Panc1 (cell line): ENCODE results near the gene AP1G2. TPM values are rescaled to one million over a fixed set of nuclear protein-coding genes. Genes with fewer than 3 reads are reported as not detected.

Source experiments
- ATAC-seq: fragments of 200-7000 bp; cut with Tn5 transposase; 2 replicates; pipeline ENCODE4 v1.9.1; 2020; ENCODE audit warnings: mild to moderate bottlenecking, moderate library complexity
- BruUV-seq: library from RNA; stranded (reverse); fragments of 400-500 nt; replicated peaks from 2 replicates; lab custom pipeline; 2021; lab: Mats Ljungman, UMichigan
- CTCF ChIA-PET: fragments of 300-600 bp; sonication (Branson Sonifier 250); formaldehyde crosslinking; loops from one replicate; lab custom pipeline; 2022; ENCODE audit warnings: antibody characterized with exemption; lab: Charles Lee
- POLR2A ChIA-PET: fragments of 300-600 bp; sonication (Branson Sonifier 250); formaldehyde crosslinking; loops from one replicate; lab custom pipeline; 2022; ENCODE audit warnings: antibody characterized with exemption; lab: Charles Lee
- DNase-seq: peaks from one replicate; pipeline ENCODE4 v3.0.0-alpha.2; 2010; ENCODE audit warnings: low read depth, low spot score
- H3K27ac ChIP-seq: 2 replicates; pipeline ENCODE4 v1.5.1; 2011; ENCODE audit warnings: mild to moderate bottlenecking, low read length, inconsistent platforms
- H3K27me3 ChIP-seq: fragments of 200-500 bp; sonication (Bioruptor generic); 2 replicates; pipeline ENCODE4 v1.6.0; 2014; ENCODE audit warnings: low read length, inconsistent platforms; ENCODE audit not compliant: control insufficient read depth, insufficient read depth
- H3K36me3 ChIP-seq: fragments of 200-500 bp; sonication (Bioruptor generic); 2 replicates; pipeline ENCODE4 v1.5.1; 2014; ENCODE audit warnings: inconsistent platforms, mild to moderate bottlenecking, low read length, moderate library complexity; ENCODE audit not compliant: control insufficient read depth, insufficient read depth
- H3K4me1 ChIP-seq: 2 replicates; pipeline ENCODE4 v1.5.1; 2011; ENCODE audit warnings: inconsistent platforms, mild to moderate bottlenecking, low read length, moderate library complexity; ENCODE audit not compliant: control insufficient read depth, insufficient read depth
- H3K4me3 ChIP-seq, 2 experiments: 2 replicates each; pipeline ENCODE4 v1.5.1; 2011 to 2012; ENCODE audit warnings: low read depth in 2 of 2, low read length in 2 of 2, mild to moderate bottlenecking in 2 of 2, inconsistent platforms in 1 of 2, moderate library complexity in 1 of 2
- H3K9me3 ChIP-seq: fragments of 200-500 bp; sonication (Bioruptor generic); 2 replicates; pipeline ENCODE4 v1.5.1; 2014; ENCODE audit warnings: low read depth, mild to moderate bottlenecking, inconsistent platforms, low read length, moderate library complexity; ENCODE audit not compliant: control insufficient read depth, insufficient read depth
- CTCF ChIP-seq: fragments of 450-650 bp; IDR thresholded peaks from 2 replicates; pipeline ENCODE4 v1.5.1; 2017; ENCODE audit warnings: mild to moderate bottlenecking
- POLR2AphosphoS5 ChIP-seq: IDR thresholded peaks from 2 replicates; pipeline ENCODE4 v1.6.1; 2012; ENCODE audit warnings: mild to moderate bottlenecking, low read depth, low read length, moderate library complexity
- REST ChIP-seq, 2 experiments: IDR thresholded peaks; 2 replicates each; pipeline ENCODE4 v1.6.1; 2011 to 2012; ENCODE audit warnings: low read depth in 2 of 2, control low read depth in 1 of 2, low read length in 1 of 2, mild to moderate bottlenecking in 1 of 2, moderate library complexity in 1 of 2; ENCODE audit not compliant: insufficient read depth in 1 of 2
- SIN3A ChIP-seq: IDR thresholded peaks from 2 replicates; pipeline ENCODE4 v1.6.1; 2012; ENCODE audit warnings: low read depth, mild to moderate bottlenecking, low read length, moderate library complexity, borderline replicate concordance; ENCODE audit not compliant: insufficient read depth
- TCF7L2 ChIP-seq: IDR thresholded peaks from 2 replicates; pipeline ENCODE4 v1.6.1; 2011; ENCODE audit warnings: mild to moderate bottlenecking, low read depth, low read length, inconsistent platforms
- in situ Hi-C: cut with HindIII; loops from 2 replicates; pipeline ENCODE4 v1.10.0; 2016; ENCODE audit warnings: low sequenced_read_pairs, low pct_unique_long_range_greater_than_20kb
- intact Hi-C: fragments of 100-400 bp; cut with micrococcal nuclease; formaldehyde crosslinking; loops from one replicate; pipeline ENCODE4 v1.10.0; 2022; ENCODE audit not compliant: unreplicated experiment
- total RNA-seq: library from RNA; stranded (reverse); gene quantifications from one replicate; pipeline ENCODE4 v1.2.1, GENCODE V29; 2021; ENCODE audit not compliant: unreplicated experiment

AP1G2 gene
- total RNA-seq, 1 experiment from 2014 or later, result 61.6 TPM

- peaks cover 7% of the 10 kb centered on the region; the same call in 1 of the 2 replicates for H3K36me3 ChIP-seq
- peak within 1 kb of the TSS; percentile 71 to 80 for H3K4me3 ChIP-seq
- H3K4me1 ChIP-seq, result no peaks in the 10 kb centered on the region
- intact Hi-C loops (loop anchor here (10.0 kb wide), 1 partner anchor 227 kb away; the partner anchor contains the start of gene PABPN1), in situ Hi-C loops (no loop called here)
- H3K9me3 ChIP-seq, result no peaks in the 10 kb centered on the region
- CTCF ChIA-PET, result interaction anchor here (0.6 kb wide), 1 partner anchor 75 kb away, joined by 3 read pairs; no protein-coding TSS in a partner anchor
- no peak for TF ChIP-seq CTCF
- no peak for TF ChIP-seq SIN3A
- TF ChIP-seq REST (IDR thresholded peaks at IDR 0.05; ENCODE audit: insufficient read depth in 1 of 2, low read depth in 2 of 2, low read length in 1 of 2), result no peak
- TF ChIP-seq TCF7L2, result no peak
- TF ChIP-seq POLR2AphosphoS5, result no peak
- POLR2A ChIA-PET, result interaction anchor here (0.6 kb wide), 1 partner anchor 9 kb away, joined by 3 read pairs; no protein-coding TSS in a partner anchor
- H3K27me3 ChIP-seq, result no peaks in the 10 kb centered on the region
- BruUV-seq, result no TSS peak
- DNase-seq, result no peak
- ATAC-seq, result peak; percentile 85
- peak within 1 kb of the TSS; percentile 75 for H3K27ac ChIP-seq
Measured at GRCh38 chr14:23551266-23552028, 16.1 kb downstream of the AP1G2 start, which contains the start of gene ZFHX2. TSS of gene ZFHX2 (minus strand) at chr14:23551765. CDS start at chr14:23535325, 16,440 bp downstream.

GRCh38 chr14:23550812-23551265 is 16.8 kb downstream of the AP1G2 start:
- H3K27me3 ChIP-seq, result no peaks in the 10 kb centered on the region
- H3K27ac ChIP-seq, result peak overlapping the region; percentile 75
- ATAC-seq, result 0 out of 2 replicates have a peak, but pooled peaks have one; percentile 13
- H3K4me1 ChIP-seq, result no peaks in the 10 kb centered on the region
- ChIA-PET CTCF (no interaction called here), POLR2A (no interaction called here)
- TF ChIP-seq SIN3A (no peak), CTCF (no peak), TCF7L2 (no peak), POLR2AphosphoS5 (no peak), REST (IDR thresholded peaks at IDR 0.05; ENCODE audit: insufficient read depth in 1 of 2, low read depth in 2 of 2, low read length in 1 of 2) (no peak)
- BruUV-seq, result no TSS peak
- DNase-seq, result no peak
- peak overlapping the region; percentile 71 to 80 for H3K4me3 ChIP-seq
- H3K36me3 ChIP-seq, result peaks cover 3% of the 10 kb centered on the region; the same call in 1 of the 2 replicates
- intact Hi-C loops (loop anchor here (10.0 kb wide), 1 partner anchor 226 kb away; the partner anchor contains the start of gene PABPN1), in situ Hi-C loops (no loop called here)
- H3K9me3 ChIP-seq, result no peaks in the 10 kb centered on the region
